PC-9 (cell line): ENCODE measurements around the gene CDC42BPB. TPM values are rescaled to one million over a fixed set of nuclear protein-coding genes. Genes with fewer than 3 reads are reported as not detected.
"Not testable (repeated sequence)": the region's sequence is repeated elsewhere in the genome, so short reads cannot be mapped to it uniquely, and the experiment has no call there.

Experiments used
- BruUV-seq: library from RNA; stranded (reverse); fragments of 400-500 nt; replicated peaks from 2 replicates; lab custom pipeline; 2021; lab: Mats Ljungman, UMichigan
- CTCF ChIA-PET: fragments of 300-600 bp; sonication (Branson Sonifier 250); formaldehyde crosslinking; loops from one replicate; lab custom pipeline; 2022; ENCODE audit warnings: antibody characterized with exemption; lab: Charles Lee
- POLR2A ChIA-PET: fragments of 300-600 bp; sonication (Branson Sonifier 250); formaldehyde crosslinking; loops from one replicate; lab custom pipeline; 2022; ENCODE audit warnings: antibody characterized with exemption; ENCODE audit not compliant: unreplicated experiment; lab: Charles Lee
- DNase-seq, 2 experiments: peaks; one replicate each; pipeline versions ENCODE4 v3.0.0 to v3.0.0-alpha.2; 2015 to 2022; ENCODE audit warnings: mixed read lengths in 1 of 2
- H2AFZ ChIP-seq: fragments of 200-600 bp; sonication (generic); 2 replicates; pipeline ENCODE4 v1.8.1; 2017; ENCODE audit warnings: antibody characterized with exemption
- H3F3A ChIP-seq: fragments of 200-600 bp; sonication (generic); 2 replicates; pipeline ENCODE4 v1.8.1; 2017; ENCODE audit warnings: antibody characterized with exemption, mild to moderate bottlenecking, low read depth; ENCODE audit not compliant: insufficient read depth
- H3K27ac ChIP-seq: fragments of 200-600 bp; sonication (generic); 2 replicates; pipeline ENCODE4 v1.6.1; 2016; ENCODE audit warnings: mixed run types
- H3K27me3 ChIP-seq: fragments of 200-600 bp; sonication (generic); 2 replicates; pipeline ENCODE4 v1.6.1; 2016; ENCODE audit warnings: low read depth, mixed run types; ENCODE audit not compliant: insufficient read depth
- H3K36me3 ChIP-seq: fragments of 200-600 bp; sonication (generic); 2 replicates; pipeline ENCODE4 v1.6.1; 2016; ENCODE audit warnings: low read depth, mixed run types
- H3K4me1 ChIP-seq: fragments of 200-600 bp; sonication (generic); replicated peaks from 2 replicates; pipeline ENCODE4 v1.6.1; 2016; ENCODE audit warnings: mixed run types; ENCODE audit not compliant: insufficient read depth
- H3K4me2 ChIP-seq: fragments of 200-600 bp; sonication (generic); 2 replicates; pipeline ENCODE4 v1.6.1; 2017; ENCODE audit warnings: mixed run types
- H3K4me3 ChIP-seq: fragments of 200-600 bp; sonication (generic); 2 replicates; pipeline ENCODE4 v1.6.1; 2016; ENCODE audit warnings: mixed run types
- H3K79me2 ChIP-seq: fragments of 200-600 bp; sonication (generic); 2 replicates; pipeline ENCODE4 v1.6.1; 2017; ENCODE audit warnings: low read depth, mixed run types
- H3K9me2 ChIP-seq: fragments of 200-600 bp; sonication (generic); 2 replicates; pipeline ENCODE4 v1.8.1; 2017; ENCODE audit warnings: mild to moderate bottlenecking; ENCODE audit not compliant: insufficient read depth
- H3K9me3 ChIP-seq: fragments of 200-600 bp; sonication (generic); 2 replicates; pipeline ENCODE4 v1.8.1; 2016; ENCODE audit warnings: low read depth; ENCODE audit not compliant: insufficient read depth
- H4K20me1 ChIP-seq: fragments of 200-600 bp; sonication (generic); 2 replicates; pipeline ENCODE4 v1.8.1; 2017; ENCODE audit not compliant: insufficient read depth
- CTCF ChIP-seq: fragments of 200-600 bp; sonication (generic); conservative IDR thresholded peaks from 2 replicates; pipeline ENCODE4 v1.6.1; 2017; ENCODE audit warnings: mixed run types, antibody characterized with exemption, mild to moderate bottlenecking, moderate library complexity
- EZH2 ChIP-seq: fragments of 200-600 bp; sonication (generic); IDR thresholded peaks from 2 replicates; pipeline ENCODE4 v1.8.0; 2017; ENCODE audit warnings: antibody characterized with exemption, low read depth
- intact Hi-C: fragments of 100-400 bp; cut with micrococcal nuclease; formaldehyde crosslinking; loops from one replicate; pipeline ENCODE4 v1.10.0; 2022; ENCODE audit not compliant: unreplicated experiment
- total RNA-seq: library from RNA; stranded (reverse); gene quantifications from 2 replicates; pipeline ENCODE4 v1.2.3, GENCODE V29; 2021

Gene CDC42BPB
- total RNA-seq, 1 experiment from 2014 or later, result 203 TPM

GRCh38 chr14:102927878-102928411, 129.4 kb downstream of the CDC42BPB start:
- ChIA-PET POLR2A (interaction anchor here (0.5 to 0.6 kb wide), 9 partner anchors 132 to 899 kb away, joined by 3 to 14 read pairs (median 4); partner anchors contain the start of genes CINP, TECPR2, XRCC3 and ZFYVE21), CTCF (interaction anchor here (0.7 to 1.0 kb wide), 3 partner anchors 209 to 403 kb away, joined by 3 to 4 read pairs (median 4); no protein-coding TSS in a partner anchor)
- Histone ChIP-seq H3F3A (peaks cover 38% of the 10 kb centered on the region), H3K9me2 (no peaks in the 10 kb centered on the region), H3K27me3 (no peaks in the 10 kb centered on the region), H3K36me3 (no peaks in the 10 kb centered on the region), H3K79me2 (no peaks in the 10 kb centered on the region), H4K20me1 (no peaks in the 10 kb centered on the region), H2AFZ (peak overlapping the region; percentile 96), H3K4me1 (peaks cover 20% of the 10 kb centered on the region), H3K27ac (peak overlapping the region; percentile 74), H3K4me3 (peak overlapping the region; percentile 87), H3K4me2 (peak overlapping the region; percentile 99), H3K9me3 (no peaks in the 10 kb centered on the region)
- TF ChIP-seq CTCF, result no peak
- no peak for TF ChIP-seq EZH2
- peak in 1 of 2 experiments; percentile 73 for DNase-seq
- BruUV-seq, result no TSS peak
- intact Hi-C loops, result loop anchor here (1.0 to 5.0 kb wide), 5 partner anchors 144 to 1261 kb away; partner anchors contain the start of gene RCOR1

GRCh38 chr14:102927346-102927877, 129.9 kb downstream of the CDC42BPB start:
- H3F3A ChIP-seq, result peaks cover 38% of the 10 kb centered on the region
- peaks cover 20% of the 10 kb centered on the region for H3K4me1 ChIP-seq
- CTCF ChIA-PET, result interaction anchor here (0.6 to 1.0 kb wide), 3 partner anchors 233 to 1488 kb away, joined by 3 to 17 read pairs (median 4); no protein-coding TSS in a partner anchor
- TF ChIP-seq CTCF (no peak), EZH2 (no peak)
- no peaks in the 10 kb centered on the region for H3K9me2 ChIP-seq
- H3K9me3 ChIP-seq, result no peaks in the 10 kb centered on the region
- POLR2A ChIA-PET, result interaction anchor here (0.6 kb wide), 9 partner anchors 12 to 833 kb away, joined by 3 to 14 read pairs (median 4); partner anchors contain the start of genes XRCC3 and ZFYVE21
- peak overlapping the region; percentile 87 for H3K4me3 ChIP-seq
- peak overlapping the region; percentile 99 for H3K4me2 ChIP-seq
- H3K27me3 ChIP-seq, result no peaks in the 10 kb centered on the region
- DNase-seq, result peak; percentile 95 to 100
- no peaks in the 10 kb centered on the region for H3K79me2 ChIP-seq
- no peaks in the 10 kb centered on the region for H4K20me1 ChIP-seq
- TSS peak; percentile 63 for BruUV-seq
- intact Hi-C loops, result loop anchor here (1.0 to 5.0 kb wide), 4 partner anchors 145 to 1260 kb away; partner anchors contain the start of gene RCOR1
- peak overlapping the region; percentile 74 for H3K27ac ChIP-seq
- peak overlapping the region; percentile 96 for H2AFZ ChIP-seq
- H3K36me3 ChIP-seq, result no peaks in the 10 kb centered on the region

- intact Hi-C loops, result loop anchor here (1.0 to 5.0 kb wide), 4 partner anchors 145 to 1260 kb away; partner anchors contain the start of gene RCOR1
- Histone ChIP-seq H3K4me2 (peak overlapping the region; percentile 99), H3K4me1 (peaks cover 20% of the 10 kb centered on the region), H3K4me3 (peak overlapping the region; percentile 87; the same call in 1 of the 2 replicates), H3F3A (peaks cover 35% of the 10 kb centered on the region), H3K27ac (peak overlapping the region; percentile 74)
- CTCF ChIA-PET, result interaction anchor here (0.6 to 1.0 kb wide), 3 partner anchors 232 to 1487 kb away, joined by 3 to 17 read pairs (median 4); no protein-coding TSS in a partner anchor
- H3K79me2 ChIP-seq, H3K36me3 ChIP-seq, H3K9me3 ChIP-seq, H2AFZ ChIP-seq, H4K20me1 ChIP-seq, DNase-seq, BruUV-seq, H3K9me2 ChIP-seq, H3K27me3 ChIP-seq: not testable (repeated sequence)
- POLR2A ChIA-PET, result interaction anchor here (0.6 kb wide), 2 partner anchors 12 to 148 kb away, joined by 3 to 8 read pairs; no protein-coding TSS in a partner anchor
Observed at GRCh38 chr14:102926840-102927239, 130.5 kb downstream of the CDC42BPB start.
